Adrenal gland (tissue), 12 donors: ENCODE data around the gene TBC1D21. TPM values are rescaled to one million over a fixed set of nuclear protein-coding genes. Genes with fewer than 3 reads are reported as not detected.

Experiments used
- DNase-seq, 7 donors: peaks; one replicate each; pipeline ENCODE4 v3.0.0-alpha.2; 2019 to 2020
- H3K27ac ChIP-seq, 5 donors: fragments of 200-600 bp; sonication (generic) in 4 of 5; 1 replicate in 3 of 5; 2 replicates in 2 of 5; pipeline versions ENCODE4 v1.5.1 to v1.8.0; 2016 to 2020; ENCODE audit warnings: mild to moderate bottlenecking in 1 of 5
- H3K27me3 ChIP-seq: fragments of 200-600 bp; 2 replicates; pipeline ENCODE4 v1.8.0; 2021
- H3K36me3 ChIP-seq, 2 donors: fragments of 200-600 bp; replicated peaks in 1 of 2; 1 replicate in 1 of 2; 2 replicates in 1 of 2; pipeline versions ENCODE4 v1.5.1 to v1.8.0; 2018 to 2022
- H3K4me1 ChIP-seq, 2 donors: fragments of 200-600 bp; replicated peaks in 1 of 2; 1 replicate in 1 of 2; 2 replicates in 1 of 2; pipeline versions ENCODE4 v1.5.1 to v1.8.0; 2018 to 2021
- H3K4me3 ChIP-seq, 4 donors: fragments of 200-600 bp; sonication (generic) in 3 of 4; one replicate each; pipeline ENCODE4 v1.5.1; 2016 to 2018
- H3K9me3 ChIP-seq, 3 donors: fragments of 200-600 bp; sonication (generic) in 1 of 3; replicated peaks in 1 of 3; 1 replicate in 2 of 3; 2 replicates in 1 of 3; pipeline versions ENCODE4 v1.5.1 to v1.8.0; 2016 to 2021
- CTCF ChIP-seq, 6 experiments: fragments of 450-650 bp in 4 of 6; fragments of 200-600 bp in 2 of 6; sonication (generic) in 1 of 6; IDR thresholded peaks; 1 replicate in 5 of 6; 2 replicates in 1 of 6; pipeline versions ENCODE4 v1.5.1 to v1.8.0; 2016 to 2021; ENCODE audit warnings: antibody characterized with exemption in 6 of 6, mild to moderate bottlenecking in 2 of 6, moderate library complexity in 1 of 6
- POLR2A ChIP-seq, 2 donors: fragments of 450-650 bp; IDR thresholded peaks; one replicate each; pipeline ENCODE4 v1.6.1; 2017; ENCODE audit warnings: antibody characterized with exemption in 2 of 2, mild to moderate bottlenecking in 2 of 2, moderate library complexity in 1 of 2
- WGBS, 4 donors: extraction: QIAGEN DNeasy Blood & Tissue Kit in 2 of 4; methylation state at CpG; one replicate each; pipeline versions ENCODE4 v1.1.5 to v1.1.7; 2013 to 2017; 5-methylcytosine and 5-hydroxymethylcytosine counted together
- intact Hi-C, 2 donors: fragments of 100-400 bp; cut with DNase I; formaldehyde crosslinking; loops; one replicate each; pipeline versions ENCODE4 v1.14.1 to v1.15.0; 2022 to 2023
- polyA plus RNA-seq, 3 donors: library from polyadenylated mRNA; stranded (reverse); fragments of 200-250 nt in 2 of 3; fragments of 350-450 nt in 1 of 3; fragmentation: Illumina TruSeq in 1 of 3; extraction: RNeasy Lipid Tissue Mini Kit (QIAGEN cat#74804) in 1 of 3; gene quantifications; one replicate each; pipeline ENCODE4 v1.2.3, GENCODE V29; 2013 to 2014
- total RNA-seq, 9 donors: library from RNA; depleted of rRNA in 4 of 9; stranded (reverse); fragments of >200 nt in 4 of 9; fragments of 120-200 nt in 1 of 9; fragmentation: NEBNext Ultra II Directional in 1 of 9; extraction: Animal tissue kit (Norgen Biotek cat#: 25700) in 1 of 9; gene quantifications; one replicate each; pipeline versions ENCODE4 v1.1.0 to v1.2.4, GENCODE V29; 2013 to 2023
- donor health status: healthy with polysubstance abuse.
- donor health status: Bipolar disorder and iron deficiency.
- donor health status: DM: yes; HTN: yes; CAD: no.
- donor health status: DM: no; HTN: no; CAD: no.
- donor health status: DM: no; HTN: no; CAD: no.
- donor health status: DM: yes; HTN: yes; CAD: no.

The TBC1D21 gene
- total and polyA plus RNA-seq, 12 donors = not detected

DNA sequence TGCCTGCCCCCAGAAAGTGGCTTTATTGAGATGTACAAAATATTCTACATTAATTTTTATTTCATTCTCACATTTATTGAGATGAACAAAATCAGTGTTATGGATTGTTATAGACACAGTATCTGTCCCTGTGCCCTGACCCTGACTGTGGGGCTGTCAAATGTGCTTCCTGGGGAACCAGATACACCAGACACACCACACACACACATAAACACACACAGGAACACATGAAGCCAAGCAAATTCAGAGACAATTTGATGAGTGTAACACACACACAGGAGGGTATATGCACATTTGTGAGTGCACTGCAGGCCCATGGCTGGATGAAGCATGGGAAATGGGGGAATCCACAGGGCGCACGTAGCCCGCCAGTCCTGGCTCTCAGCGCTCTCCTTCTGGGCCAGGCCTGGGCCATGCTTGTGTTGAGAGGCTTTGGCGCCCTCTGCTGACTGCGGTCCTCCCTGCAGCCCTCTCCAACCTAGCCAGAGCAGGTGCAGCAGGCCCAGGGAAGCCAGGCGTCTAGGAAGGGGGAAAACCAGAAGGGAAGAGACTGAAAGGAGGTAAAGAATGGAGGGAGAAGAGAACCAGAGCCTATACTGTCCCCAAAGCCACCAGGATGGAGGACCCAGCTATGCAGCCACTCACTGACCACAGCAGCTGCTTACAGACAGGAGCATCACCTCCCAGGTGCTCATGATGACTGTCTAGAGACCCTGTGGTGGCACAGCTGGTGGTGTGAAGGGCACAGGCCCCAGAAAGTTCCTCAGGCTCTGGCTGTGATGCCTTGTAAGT, 34.9 kb downstream of the TBC1D21 start:
- Histone ChIP-seq H3K4me3 (no peak overlapping the region), H3K27me3 (no peaks in the 10 kb centered on the region), H3K9me3 (no peaks in the 10 kb centered on the region), H3K36me3 (no peaks in the 10 kb centered on the region), H3K4me1 (no peaks in the 10 kb centered on the region), H3K27ac (no peak overlapping the region)
- TF ChIP-seq POLR2A (IDR thresholded peaks at IDR 0.05) (no peak), CTCF (IDR thresholded peaks at IDR 0.05) (peak; percentile 68 to 91 (median 82))
- peak; percentile 74 to 94 (median 84) for DNase-seq
- WGBS, 4 donors = 4 to 17% (median 11%) methylated on average over 7 of the region's 7 CpGs
- intact Hi-C loops = no loop called here

- H3K36me3 ChIP-seq = no peaks in the 10 kb centered on the region
- no peak overlapping the region for H3K27ac ChIP-seq
- no peak for DNase-seq
- WGBS, 4 donors = 64 to 85% (median 79%) methylated on average over 2 of the region's 2 CpGs
- H3K9me3 ChIP-seq = no peaks in the 10 kb centered on the region
- H3K4me3 ChIP-seq = no peak overlapping the region
- H3K4me1 ChIP-seq = no peaks in the 10 kb centered on the region
- no peak for TF ChIP-seq CTCF (IDR thresholded peaks at IDR 0.05)
- TF ChIP-seq POLR2A (IDR thresholded peaks at IDR 0.05) = no peak
- intact Hi-C loops = no loop called here
- no peaks in the 10 kb centered on the region for H3K27me3 ChIP-seq
These were observed 35.4 kb downstream of the TBC1D21 start for GRCh38 chr15:73908822-73909122.

- no peak for DNase-seq
- WGBS, 4 donors = 69 to 84% (median 79%) methylated on average over 2 of the region's 2 CpGs
- no peaks in the 10 kb centered on the region for H3K36me3 ChIP-seq
- H3K27me3 ChIP-seq = no peaks in the 10 kb centered on the region
- H3K4me1 ChIP-seq = no peaks in the 10 kb centered on the region
- H3K27ac ChIP-seq = no peak overlapping the region
- no peaks in the 10 kb centered on the region for H3K9me3 ChIP-seq
- no peak overlapping the region for H3K4me3 ChIP-seq
- TF ChIP-seq CTCF (IDR thresholded peaks at IDR 0.05) (no peak), POLR2A (IDR thresholded peaks at IDR 0.05) (no peak)
- intact Hi-C loops = no loop called here
These were observed 36.3 kb downstream of the TBC1D21 start for GRCh38 chr15:73909651-73910050.

DNA sequence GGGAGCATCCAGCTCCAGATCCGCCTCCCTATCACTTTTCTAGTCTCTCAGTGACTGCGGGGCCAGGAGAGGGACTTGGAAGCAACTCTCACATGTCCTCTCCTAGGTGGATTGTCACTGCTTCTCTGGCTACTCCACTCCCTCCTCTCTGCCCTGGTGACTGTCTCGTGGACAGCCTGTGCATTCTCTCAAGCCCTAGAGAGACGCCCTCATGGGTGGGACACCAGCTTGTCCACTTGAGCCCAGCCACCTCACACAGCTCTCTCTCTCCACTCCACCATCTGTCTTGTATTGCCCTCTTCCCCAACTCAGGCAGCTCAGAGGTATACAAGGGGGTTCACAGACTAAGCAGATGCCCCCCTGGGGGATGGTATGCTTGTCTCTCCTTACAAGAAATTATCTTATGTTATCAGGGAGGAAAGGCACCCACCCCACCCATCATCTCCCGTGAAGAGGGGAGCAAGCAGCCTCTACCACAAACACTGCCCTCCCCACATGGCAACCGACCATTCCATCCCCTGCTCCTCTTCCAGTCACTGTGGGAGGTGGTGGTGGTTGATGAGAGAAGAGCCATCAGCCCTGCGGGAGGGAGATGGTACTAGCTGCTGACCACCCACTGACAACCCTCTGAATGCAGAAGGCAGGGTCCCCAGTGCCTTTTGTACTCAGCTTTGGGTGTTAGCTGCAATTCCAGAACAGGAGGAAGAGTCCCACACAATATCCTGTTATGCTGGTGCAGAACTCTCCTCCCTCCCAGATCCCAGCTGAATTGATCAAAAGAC, 37.3 kb downstream of the TBC1D21 start:
- H3K9me3 ChIP-seq = no peaks in the 10 kb centered on the region
- TF ChIP-seq CTCF (IDR thresholded peaks at IDR 0.05) (no peak), POLR2A (IDR thresholded peaks at IDR 0.05) (no peak)
- DNase-seq = no peak
- H3K27ac ChIP-seq = no peak overlapping the region
- 64 to 78% (median 78%) methylated on average over 6 to 7 of the region's 7 CpGs for WGBS, 4 donors
- no peak overlapping the region for H3K4me3 ChIP-seq
- H3K27me3 ChIP-seq = no peaks in the 10 kb centered on the region
- intact Hi-C loops = no loop called here
- H3K36me3 ChIP-seq = no peaks in the 10 kb centered on the region
- H3K4me1 ChIP-seq = no peaks in the 10 kb centered on the region
